ENCODE data around the gene PIRT. TPM values are rescaled to one million over a fixed set of nuclear protein-coding genes. Genes with fewer than 3 reads are reported as not detected.

PIRT gene
- total RNA-seq, 1 donor from 2014 or later: not detected

DNA sequence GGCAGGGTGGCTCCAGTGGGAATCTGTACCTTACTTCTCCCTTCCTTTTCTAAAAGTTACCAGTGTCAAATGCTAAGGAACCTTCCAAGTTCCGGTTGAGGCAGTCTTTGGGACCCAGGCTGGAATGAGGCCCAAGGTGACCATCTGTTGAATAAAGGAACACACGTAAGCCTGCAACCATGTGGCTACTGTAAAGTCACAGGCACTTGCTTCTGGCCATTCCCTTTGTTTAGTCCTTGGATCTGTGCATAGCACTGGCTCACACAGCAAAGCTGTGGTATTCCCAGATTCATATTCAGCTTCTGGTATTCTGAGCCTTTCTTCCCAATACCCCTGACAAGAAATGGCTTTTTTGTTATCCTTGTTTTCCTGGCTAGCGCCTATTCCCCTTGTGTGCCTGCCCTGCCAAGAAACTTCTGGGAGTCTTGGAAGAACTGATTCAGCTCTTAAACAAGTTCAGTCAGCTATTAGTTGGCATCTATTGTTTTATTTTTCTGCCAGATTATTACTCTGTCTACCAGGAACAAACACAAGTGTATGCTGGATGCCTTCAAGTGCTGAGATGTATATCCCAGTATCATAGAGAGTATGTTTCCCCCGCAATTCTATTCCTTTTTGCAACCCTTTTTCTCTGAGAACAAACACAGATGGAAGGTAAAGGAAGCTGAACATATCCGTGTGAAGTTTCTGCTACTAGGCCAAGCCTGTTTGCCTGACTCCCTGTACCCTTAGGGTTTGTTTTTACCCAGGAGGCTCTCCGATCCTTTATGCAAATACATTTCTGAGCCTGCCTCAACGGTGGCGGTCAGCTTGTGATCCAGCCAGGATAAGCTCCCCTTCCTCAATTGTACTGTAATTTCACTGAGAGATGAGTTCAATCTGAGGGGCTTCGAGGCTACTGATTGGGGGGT lies 47.1 kb downstream of the PIRT start:
- DNase-seq (ENCODE audit: low read depth): no peak

GRCh38 chr17:10789694-10790271 lies 48.1 kb downstream of the PIRT start:
- no peak for DNase-seq (ENCODE audit: low read depth)

DNA sequence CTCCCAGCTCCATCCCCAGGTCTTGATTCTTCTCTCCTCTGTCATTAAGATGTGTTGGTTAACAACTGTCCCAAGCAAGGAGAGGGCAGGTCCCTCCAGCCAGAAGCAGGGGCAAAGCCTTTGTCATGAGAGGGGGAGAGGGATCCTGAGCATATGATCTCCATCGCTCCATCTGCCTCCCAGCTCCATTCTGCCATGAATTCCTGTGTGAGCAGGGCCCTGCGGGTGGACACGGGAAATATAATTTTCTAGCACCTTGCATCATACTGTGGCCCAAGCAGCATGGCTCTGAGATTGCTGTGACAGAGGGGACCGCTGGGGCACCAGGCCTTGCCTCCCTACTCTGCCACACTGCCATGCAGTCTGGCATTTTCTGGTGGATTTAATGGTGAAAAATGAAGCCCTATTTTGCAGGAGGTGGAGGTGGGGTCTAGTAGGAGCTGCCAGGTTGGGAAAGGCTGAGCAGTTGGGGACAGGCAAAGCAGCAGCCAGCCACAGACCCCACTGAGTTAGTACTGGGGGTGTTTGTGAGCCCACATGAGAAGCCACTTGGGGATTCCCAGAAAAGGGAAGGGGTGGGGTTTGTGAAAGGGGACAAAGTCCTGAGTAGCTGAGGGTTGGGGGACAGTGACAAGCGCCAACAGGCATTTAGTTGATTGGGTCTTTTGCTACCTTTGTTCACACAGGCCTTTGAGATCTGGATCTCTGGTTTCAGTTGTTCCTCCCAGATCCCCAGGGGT lies 50.4 kb downstream of the PIRT start:
- no peak for DNase-seq (ENCODE audit: low read depth)

GRCh38 chr17:10785295-10785694 lies 52.6 kb downstream of the PIRT start:
- no peak for DNase-seq (ENCODE audit: low read depth)

GRCh38 chr17:10779609-10780008 lies 58.3 kb downstream of the PIRT start:
- DNase-seq (ENCODE audit: low read depth): no peak

DNA sequence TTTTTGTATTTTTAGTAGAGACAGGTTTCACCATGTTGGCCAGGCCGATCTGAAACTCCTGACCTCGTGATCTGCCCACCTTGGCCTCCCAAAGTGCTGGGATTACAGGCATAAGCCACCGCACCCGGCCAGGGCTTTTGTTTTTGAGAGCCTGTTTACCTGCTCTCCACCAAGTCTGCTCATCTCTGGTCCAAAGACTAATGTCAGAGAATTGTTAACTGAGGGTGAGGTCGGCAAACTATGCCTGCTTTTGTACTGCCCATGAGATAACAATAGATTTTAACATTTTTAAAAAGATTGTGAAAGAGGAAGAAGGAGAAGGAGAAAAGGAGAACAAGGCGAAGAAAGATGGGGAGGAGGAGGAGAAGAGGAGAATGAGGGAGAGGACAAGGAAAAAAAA lies 60.0 kb downstream of the PIRT start:
- no peak for DNase-seq (ENCODE audit: low read depth)

- no peak for DNase-seq (ENCODE audit: low read depth)
These were observed 60.6 kb downstream of the PIRT start for GRCh38 chr17:10777131-10777807.

GRCh38 chr17:10776381-10776780 lies 61.5 kb downstream of the PIRT start:
- DNase-seq (ENCODE audit: low read depth): no peak

DNA sequence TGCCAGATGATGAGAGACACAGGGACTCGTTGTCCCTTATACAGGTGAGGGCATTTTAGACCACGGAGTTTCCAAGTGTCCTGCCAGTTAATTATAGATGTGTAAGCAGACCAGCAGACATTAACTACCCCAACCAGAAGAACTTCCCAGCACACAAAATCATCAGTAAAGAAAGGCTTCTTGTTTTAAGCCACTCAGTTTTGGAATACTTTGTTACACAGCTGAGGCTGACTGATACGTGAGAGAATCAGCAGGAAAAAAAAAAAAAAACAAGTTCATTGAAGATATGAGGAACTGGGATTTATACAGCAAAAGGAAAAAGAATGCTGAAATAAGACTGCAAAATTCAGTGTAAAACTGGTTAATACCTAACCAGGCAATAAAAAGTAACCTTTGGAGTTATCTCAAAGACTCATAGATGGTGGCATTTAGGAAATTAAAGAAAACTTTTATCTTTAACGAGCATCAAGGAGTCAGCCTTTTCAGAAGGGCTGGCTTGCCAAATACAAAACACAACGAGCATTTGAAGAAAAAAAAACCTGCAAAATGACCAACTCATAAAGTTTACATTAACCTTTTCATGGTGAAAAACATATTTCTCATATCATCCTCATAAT lies 62.0 kb downstream of the PIRT start:
- DNase-seq (ENCODE audit: low read depth): no peak

DNA sequence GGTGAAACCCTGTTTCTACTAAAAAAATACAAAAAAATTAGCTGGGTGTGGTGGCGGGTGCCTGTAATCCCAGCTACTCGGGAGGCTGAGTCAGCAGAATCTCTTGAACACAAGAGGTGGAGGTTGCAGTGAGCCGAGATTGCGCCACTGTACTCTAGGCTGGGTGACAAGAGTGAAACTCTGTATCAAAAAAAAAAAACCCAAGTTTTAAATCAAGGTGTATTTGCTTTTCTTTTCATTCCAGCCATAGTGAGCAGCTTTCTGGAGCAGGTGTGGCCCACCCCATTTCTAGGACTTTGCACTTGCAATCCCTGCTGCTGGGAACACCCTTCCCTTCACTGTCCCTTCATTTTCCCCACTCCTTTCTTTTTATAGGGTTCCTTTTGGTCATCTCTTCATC lies 62.8 kb downstream of the PIRT start:
- DNase-seq (ENCODE audit: low read depth): no peak

DNA sequence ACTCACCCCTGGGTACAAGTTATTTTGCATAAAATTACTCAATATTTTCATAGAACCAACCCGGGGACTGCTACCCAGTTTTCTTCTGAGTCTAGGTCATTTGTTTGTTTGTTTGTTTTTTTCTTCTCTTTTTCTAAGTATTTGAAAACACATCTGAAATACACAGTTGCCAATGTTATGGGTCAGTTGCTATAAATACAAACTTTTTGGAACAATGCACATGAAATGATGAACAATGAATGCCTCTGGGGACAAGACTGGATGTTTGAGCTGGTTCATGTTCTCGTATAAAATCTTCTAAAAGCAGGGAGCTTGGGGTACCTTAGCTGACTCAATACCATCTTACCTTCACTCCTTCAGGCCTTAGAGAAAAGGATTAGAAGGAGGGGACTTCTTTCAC lies 64.5 kb downstream of the PIRT start:
- DNase-seq (ENCODE audit: low read depth): no peak

Other genes starting within 250 kb of the PIRT start
- gene MYH3, start 180.8 kb downstream of the PIRT start, total RNA-seq: 2,551 and 7,123 TPM in 2 replicates
- 49.0 and 53.8 TPM in 2 replicates for gene SCO1, start 140.6 kb downstream of the PIRT start, total RNA-seq
- gene ADPRM, start 140.5 kb downstream of the PIRT start, total RNA-seq: 20.2 and 22.2 TPM in 2 replicates
- gene TMEM220, start 108.1 kb downstream of the PIRT start, total RNA-seq: 3.3 TPM in 2 replicates
- not detected in 2 replicates for gene TMEM238L, start 34.0 kb downstream of the PIRT start, total RNA-seq